H1 (cell line): ENCODE measurements around the gene MARCHF3.

ENCODE experiments used
- CTCF ChIP-seq, 3 experiments: IDR thresholded peaks; 1 replicate in 2 of 3; 2 replicates in 1 of 3; pipeline versions ENCODE4 v1.5.1 to v1.6.1; 2011; ENCODE audit warnings: low read length in 3 of 3, mild to moderate bottlenecking in 3 of 3, inconsistent platforms in 2 of 3, low read depth in 1 of 3, moderate library complexity in 1 of 3; ENCODE audit not compliant: insufficient read depth in 1 of 3; ENCODE audit errors: control extremely low read depth in 1 of 3
- EZH2 ChIP-seq: fragments of 200-600 bp; sonication (generic); IDR thresholded peaks from 2 replicates; pipeline ENCODE4 v1.7.1; 2012; ENCODE audit warnings: low read depth, mild to moderate bottlenecking, moderate library complexity, low read length, inconsistent platforms; ENCODE audit not compliant: severe bottlenecking

- TF ChIP-seq EZH2 (no peak), CTCF (IDR thresholded peaks at IDR 0.05; ENCODE audit: control extremely low read depth in 1 of 3, insufficient read depth in 1 of 3, low read depth in 1 of 3, low read length in 3 of 3) (no peak)
Measured at GRCh38 chr5:126969548-126969947, 60.8 kb downstream of the MARCHF3 start.
